Inflammatory macrophage (primary cell): ENCODE results near the gene FHIT.

ENCODE experiments used
- DNase-seq, 2 donors: peaks; one replicate each; pipeline ENCODE4 v3.0.0-alpha.2; 2020 to 2022

FHIT gene

DNA sequence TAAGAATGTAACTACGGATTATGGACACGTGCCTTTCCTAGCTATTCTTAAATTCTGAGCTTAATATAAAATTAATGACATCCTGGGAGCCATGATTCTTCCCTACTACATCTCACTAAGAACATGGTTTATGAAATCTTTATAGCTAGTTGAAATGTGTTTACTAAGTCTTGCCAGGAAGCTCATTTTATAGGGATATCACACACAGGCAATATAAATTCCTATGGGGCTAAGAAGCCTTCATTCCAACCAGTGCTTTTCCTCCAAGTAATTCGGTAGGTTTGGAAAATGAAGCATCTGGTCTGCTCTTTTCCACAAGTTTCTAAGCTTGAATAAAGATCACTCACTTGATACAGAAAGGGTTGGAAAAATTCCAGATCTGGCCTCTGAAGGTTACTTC is 802.6 kb downstream of the FHIT start:
- DNase-seq = no peak

DNA sequence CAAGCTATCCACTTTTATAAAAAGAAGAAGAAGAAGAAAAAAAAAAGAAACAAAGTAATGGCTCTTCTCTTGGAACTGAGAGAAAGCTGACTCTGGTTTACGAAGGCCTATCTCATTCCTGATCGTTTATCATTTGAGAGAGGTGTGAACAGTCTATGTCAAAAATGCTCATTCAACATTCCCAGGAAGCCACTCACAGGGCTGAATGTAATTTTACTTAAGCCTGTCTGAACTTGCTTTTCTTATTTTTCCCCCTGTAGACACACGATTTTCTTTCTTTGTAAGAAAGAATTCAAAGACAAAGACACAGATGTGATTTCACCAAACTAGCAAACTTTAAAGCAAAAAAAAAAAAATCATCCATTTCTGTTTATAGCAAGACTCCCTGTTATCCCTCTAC is 805.8 kb downstream of the FHIT start:
- no peak for DNase-seq

DNA sequence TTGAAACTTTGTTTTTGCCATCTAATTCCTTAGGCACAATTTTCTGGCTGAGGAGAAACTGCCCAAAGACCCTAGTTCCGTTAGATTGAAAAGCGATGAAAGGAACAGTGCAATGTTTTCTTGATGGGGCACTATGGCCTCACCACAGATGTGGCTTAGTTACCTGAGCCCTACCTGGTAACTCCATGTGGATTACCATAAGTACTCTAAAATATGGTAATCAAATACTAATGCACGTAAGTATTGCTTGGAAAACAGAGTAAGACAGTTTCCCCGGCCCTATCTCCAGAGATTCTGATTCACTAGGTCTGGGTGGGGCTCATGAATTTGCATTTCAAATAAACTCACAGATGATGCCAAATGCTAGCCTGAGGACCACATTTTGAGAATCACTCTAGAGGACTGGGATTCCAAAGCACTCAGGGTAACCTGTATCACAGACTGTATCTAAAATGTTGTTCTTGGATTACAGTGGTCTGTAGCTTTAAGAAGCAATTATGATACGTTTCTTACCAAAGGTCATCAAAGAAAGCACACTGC is 806.3 kb downstream of the FHIT start:
- DNase-seq = no peak

DNA sequence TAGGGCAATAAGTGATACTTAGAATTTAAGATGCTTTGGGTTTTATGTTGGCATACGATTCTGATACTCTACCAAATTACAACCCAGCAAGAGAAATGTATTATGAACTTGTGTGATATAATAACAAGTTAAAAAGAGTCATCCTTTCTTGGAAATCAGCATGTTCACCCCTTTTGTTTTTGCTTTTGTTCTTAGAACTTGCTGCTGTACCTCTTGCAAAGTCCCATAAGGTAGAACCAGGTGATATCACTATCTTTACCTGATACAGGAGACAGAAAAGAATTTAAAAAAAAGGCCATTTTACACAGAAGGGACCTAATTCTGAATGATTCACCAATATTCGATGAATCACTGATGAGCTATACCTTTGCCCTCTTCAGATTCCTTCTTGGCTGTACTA is 810.4 kb downstream of the FHIT start:
- DNase-seq = no peak

DNA sequence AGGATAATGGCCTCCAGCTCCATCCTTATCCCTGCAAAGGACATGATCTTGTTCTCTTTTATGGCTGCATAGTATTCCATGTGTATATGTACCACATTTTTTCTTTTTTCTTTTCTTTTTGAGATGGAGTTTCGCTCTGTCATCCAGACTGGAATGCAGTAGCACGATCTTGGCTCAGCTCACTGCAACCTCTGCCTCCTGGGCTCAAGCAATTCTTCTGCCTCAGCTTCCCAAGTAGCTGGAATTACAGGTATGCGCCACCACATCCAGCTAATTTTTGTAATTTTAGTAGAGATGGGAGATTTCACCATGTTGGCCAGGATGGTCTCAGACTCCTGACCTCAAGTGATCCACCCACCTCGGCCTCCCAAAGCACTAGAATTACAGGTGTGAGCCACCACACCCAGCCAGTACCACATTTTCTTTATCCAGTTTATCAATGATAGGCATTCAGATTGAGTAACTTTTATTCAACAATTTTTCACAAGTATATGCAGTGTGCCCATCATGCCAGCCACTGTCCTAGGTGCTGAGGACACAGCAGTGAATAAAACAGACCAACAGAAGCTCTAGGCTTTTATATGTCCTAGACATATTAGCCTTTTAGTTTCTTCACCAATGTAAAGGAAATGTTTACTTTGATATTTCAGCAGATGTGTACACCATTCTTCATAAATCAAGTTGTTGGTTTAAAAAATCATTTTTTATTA is 815.2 kb downstream of the FHIT start:
- DNase-seq = no peak

DNA sequence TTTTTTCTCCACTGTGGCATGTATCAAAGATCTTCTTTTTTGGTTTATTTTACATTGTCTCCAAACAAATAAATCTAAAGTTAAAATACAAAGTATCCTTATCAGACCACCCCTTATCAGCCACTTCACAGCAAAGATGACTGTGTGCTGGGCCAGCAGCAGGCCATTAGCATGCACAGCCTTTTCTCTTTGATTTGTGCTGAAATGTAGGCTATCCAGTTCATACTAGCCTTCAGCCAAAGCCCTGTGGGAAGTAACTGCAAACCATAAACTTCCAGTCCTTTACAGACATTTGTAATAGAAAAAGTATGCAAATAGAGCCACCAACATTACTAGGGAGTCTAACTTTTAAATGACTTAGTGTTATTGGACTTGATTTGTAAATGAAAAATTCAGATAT is 816.3 kb downstream of the FHIT start:
- DNase-seq = no peak

DNA sequence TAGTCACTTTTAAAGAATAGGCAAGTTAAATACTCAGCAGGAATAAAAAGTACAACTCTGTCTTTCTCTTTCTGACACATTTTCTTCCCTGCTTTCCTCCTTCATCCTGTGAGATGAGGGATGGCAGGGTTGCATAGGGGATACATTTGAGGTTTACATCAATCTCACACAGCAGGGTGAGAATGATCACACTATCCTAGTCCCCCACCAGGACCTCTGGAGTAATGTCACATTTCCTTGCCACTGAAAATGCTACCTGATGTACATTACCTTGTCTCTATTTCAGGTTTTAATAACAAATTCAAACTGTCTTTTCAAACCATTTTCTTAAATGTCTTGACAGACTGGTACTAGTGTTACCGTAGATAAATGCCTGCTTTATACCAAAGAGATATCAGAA is 816.9 kb downstream of the FHIT start:
- DNase-seq = no peak

DNA sequence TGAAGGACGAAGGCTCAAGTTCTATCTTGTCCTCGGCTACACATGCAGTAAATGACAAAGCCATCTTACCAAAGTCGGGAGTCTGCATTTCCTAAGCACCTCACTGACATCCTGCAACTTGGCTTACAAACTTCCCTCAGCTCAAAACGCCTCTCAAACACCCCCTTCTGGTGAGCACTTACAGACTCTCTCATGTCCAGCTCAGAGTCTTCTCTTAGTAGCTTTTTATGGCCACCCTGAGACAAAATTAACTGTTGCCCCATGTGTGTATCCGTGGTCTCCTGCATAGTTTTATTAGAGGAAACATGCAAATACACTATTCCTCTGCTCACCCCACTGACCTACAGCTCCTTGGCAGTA is 819.7 kb downstream of the FHIT start:
- DNase-seq = peak in 1 of 2 donors; percentile 4

DNA sequence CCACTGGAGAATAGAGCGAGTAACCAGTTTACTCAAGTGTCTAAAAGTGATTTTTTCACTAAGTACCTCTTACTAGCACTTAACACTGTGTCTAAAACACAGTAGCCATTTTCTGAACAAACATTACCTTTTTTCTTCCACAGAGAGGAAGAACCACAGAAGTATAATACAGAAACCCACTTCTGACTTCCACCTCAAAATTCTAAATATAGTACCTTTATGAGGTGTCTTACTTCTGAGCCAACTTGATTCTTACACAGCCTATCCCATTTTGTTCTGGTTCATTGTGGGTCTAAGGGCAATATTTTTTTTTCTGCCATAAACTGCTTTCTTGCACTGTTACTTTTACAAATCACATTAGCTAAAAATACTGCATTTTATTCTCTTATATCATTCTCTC is 821.0 kb downstream of the FHIT start:
- DNase-seq = no peak

DNA sequence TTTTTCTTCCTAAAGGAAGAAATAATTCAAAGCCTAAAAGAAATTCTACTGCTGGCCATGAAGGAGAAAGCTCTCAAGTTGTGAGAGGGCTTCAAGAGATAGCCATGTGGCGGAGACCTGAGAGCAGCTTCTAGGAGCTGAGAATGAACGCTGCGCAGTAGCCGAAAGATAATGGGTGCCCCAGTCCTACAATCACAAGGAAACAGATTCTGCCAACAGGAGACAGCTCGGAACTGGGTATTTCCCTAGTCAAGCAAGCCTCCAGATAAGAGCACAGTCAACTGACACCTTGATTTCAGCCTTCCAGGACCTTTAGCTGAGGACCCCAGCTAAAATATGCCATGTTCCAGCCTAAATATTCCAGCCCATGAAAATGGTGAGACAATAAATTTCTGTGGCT is 824.1 kb downstream of the FHIT start:
- DNase-seq = no peak

DNA sequence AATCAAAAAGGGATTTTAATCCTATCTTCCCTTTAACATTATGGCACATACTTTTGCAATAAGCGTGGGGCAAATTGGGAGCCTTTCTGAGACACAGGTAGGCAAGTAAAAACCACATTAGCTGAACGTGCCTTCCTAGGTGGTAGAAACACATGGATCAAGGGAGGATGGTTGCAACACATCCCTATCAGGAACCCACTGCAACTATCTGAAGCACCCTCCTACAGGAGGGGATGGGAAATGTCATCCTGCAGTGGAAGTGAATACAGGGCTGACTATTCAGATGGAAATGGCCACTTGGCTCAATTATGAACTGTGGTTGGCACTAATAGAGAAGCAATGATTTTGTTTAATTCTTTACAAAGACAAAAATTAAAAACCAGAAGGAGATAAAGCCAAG is 826.3 kb downstream of the FHIT start:
- DNase-seq = no peak

DNA sequence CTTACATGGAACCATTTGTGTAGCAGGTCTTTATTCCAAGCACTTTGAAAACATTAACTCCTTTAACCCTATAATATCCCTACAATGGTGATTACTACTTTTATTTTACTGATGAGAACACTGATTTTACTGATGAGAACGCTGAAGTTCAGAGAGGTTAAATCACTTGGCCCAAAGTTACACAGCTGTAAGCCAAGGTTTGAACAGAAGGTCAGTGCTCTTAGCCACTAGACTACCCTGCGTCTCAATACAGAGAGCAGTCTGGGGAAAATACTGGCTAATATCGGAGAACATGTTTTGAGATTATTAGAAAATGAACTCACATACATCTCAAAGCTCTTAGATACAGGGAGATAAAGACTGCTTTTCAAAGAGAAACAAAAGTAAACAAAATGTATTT is 827.2 kb downstream of the FHIT start:
- DNase-seq = no peak

DNA sequence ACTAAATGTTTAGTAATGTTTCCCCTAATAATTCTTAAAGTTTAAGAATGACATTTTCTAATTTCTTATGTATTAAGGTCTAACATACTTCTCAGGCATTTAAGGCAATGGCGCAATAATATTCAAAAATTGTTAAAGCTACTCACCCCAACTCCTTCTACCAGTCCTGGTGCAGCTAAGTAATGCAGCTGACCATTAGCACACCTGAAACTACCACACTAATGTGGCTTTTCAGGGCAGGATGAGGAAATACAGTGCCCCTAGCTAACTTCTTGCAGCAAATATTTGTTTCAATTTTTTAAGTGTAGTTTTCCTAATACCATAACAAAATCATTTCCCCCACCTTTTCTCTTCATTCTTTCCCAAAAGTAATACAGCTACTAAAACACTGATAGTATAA is 827.7 kb downstream of the FHIT start:
- no peak for DNase-seq

DNA sequence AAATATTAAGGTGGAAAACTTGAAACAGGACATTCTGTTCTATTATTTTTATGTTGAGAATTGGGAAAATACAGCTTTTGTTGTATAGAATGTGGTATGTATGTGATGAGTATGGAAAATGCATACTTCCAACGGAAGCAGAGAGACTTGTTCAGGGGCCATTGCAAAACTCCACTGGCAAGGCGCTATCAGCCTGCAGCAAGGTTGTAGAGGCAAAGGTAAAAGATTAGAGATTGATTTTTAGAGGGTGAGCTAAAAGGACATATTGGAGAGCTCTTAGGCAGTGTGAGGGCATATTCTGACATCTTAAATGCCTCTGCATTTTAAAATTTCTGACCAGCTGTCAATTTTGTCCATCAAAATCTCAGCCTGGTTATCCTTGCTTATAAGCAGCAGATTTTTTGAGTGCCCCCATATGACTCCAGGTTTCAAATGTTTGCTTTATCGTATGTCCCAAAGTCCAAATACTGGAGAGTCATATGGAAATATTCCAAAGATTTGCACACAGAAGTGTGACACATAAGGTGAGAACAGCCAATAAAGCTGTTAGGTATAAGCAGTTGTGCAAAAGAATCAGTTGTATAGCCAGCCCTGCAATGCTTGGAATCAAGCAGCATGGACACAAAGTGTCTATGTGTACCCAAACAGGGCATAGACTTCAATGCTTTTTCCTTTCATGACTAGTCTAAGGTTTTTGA is 829.4 kb downstream of the FHIT start:
- DNase-seq = no peak

DNA sequence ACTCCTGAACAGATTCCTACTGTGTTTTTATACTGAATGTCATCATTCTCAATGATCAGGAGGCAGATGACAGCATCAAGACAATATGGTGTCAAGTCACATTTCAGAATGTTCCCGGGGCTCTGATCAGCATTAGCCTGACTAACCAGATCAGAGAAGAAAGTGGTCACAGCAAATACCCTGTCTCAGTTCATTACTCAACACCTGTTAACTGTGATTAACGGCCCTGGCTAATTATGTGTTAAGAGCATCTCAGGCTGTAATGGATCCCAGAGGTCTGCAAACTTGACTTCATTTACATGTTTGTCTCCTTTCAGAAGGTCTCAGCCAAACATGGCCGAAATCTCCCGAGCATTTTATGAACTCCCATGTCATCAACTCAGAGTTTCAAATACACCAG is 833.7 kb downstream of the FHIT start:
- no peak for DNase-seq

DNA sequence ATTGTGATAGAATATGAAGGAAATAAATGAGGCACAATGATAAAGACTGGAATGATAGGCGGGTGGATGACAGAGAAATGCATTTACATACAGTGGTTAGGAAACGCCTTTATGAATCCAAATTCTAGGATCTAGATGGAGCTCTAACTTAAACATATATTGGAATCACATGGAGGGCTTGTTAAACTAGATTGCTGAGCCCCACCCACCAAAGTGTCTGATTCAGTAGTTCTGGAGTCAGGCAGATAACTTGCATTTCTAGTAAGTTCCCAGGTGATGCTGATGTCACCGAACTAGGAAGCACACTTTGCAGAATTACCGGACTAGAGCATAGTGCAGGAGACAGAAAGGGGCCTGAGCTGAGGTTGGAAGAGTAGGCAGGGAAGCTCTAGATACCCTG is 837.2 kb downstream of the FHIT start:
- DNase-seq = no peak

DNA sequence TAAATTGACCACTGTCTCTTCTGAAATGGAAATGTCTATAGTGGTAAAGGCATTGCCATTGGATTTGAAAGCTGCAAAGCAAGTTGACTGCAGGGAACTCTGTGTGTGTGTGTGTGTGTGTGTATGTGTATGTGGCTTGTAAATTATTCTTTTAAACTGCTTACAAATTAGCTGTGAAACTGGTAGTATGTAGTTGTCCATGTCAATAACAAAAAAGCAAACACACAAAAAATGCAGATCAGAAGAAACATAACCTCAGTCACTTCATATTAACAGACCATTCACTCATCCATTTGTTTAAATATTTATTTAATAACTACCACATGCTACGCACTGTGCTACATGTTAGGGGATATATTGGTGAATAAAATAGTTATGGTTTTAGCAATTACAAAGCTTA is 837.7 kb downstream of the FHIT start:
- no peak for DNase-seq

DNA sequence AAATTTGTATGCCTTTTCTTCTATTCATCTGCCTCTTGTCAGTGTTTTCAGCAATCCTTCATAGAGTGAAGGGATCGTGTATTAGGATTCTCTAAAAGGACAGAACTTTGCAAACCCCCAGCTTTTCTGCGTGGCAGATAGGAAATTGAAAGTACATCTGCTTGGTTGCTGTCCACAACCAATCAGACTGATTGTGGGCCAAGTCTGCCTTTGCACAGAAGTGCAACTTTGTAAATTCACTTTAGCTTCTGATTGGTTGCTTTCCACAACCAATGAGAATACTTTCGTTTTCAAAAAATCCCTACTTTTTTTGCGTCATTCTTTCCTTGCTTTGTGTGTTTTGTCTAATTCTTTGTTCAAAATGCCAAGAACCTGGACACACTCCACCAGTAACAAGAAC is 847.4 kb downstream of the FHIT start:
- DNase-seq = no peak

DNA sequence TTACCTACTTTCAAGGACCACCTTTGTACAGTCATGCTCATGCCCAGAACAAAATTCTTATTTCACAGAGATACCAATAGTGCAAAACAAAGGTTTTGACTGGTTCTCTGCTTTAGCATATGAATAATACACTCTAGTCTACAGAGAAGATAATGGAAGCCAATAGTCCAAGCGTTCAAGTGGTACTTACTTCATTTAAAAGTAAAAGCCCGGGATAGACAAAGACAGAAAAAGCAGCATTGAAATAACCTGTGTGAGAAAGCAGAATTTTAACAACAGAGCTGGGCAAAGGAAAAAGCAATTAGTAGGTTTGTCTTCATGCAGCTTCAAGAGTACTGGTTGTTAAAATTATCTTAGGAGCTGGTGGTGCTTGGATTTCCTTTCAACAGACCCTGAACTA is 848.3 kb downstream of the FHIT start:
- no peak for DNase-seq

DNA sequence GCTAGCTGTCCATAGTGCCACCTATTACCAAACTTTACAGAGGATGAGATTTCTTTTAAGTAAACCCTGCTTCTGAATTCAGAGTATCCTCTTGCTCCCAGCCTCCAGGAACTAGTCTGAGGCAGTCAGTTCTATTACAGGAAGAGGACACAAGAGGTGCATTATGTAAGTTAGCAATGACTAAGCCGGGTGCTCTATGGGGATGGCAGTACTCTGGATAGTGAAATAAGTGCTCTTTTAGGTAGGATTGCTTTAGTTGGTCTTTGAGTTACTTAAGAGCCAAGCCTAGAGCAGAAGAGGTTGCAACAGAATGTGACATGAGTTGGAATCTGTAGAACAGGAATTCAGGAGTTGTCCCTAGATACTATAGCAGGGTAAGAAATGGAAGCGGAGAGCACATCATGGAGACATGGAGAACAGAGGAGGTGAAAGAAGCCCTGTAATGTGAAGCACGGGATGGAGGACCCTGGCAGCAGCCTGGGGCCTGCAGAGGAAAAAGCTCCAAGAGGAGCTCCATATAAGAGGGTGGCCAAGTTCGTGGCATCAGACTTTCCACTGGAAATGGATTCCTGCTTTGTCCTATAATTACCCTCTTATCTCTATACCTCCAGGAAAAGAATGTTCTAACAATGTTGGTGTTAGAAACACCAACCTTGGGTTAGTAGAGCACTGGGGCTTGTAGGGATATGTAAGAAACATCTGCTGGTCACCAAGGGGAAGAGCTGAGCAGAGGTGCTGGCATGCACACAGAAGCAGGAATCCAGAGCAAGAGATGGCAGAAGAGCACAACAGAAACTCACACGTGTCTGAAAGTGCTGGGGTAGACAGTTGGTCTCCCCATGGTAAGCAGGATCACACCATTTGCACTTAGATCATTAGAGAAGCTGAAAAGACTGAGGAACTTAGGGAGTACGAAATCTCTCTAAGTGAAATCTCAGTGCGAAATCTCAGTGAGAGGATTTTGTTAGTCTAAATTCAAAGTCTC is 851.1 kb downstream of the FHIT start:
- DNase-seq = peak; percentile 36 to 50

DNA sequence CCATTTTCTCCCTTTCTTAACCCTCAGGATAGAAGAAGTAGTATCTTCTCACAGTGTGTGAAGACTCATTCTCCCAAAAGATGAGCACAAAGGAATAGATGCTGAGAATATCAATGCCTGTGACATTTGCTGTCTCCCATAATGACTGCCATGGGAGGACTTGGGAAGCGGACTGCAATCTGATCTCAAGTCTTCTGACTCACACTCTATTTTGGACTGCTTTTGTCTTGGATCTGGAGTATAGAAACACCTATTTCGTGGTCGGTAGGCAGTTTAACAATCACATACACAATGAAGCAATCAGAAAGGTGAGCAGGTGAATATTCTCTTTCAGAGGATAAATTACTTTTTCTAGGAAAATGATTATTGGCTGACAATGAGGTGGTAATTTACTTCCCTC is 852.0 kb downstream of the FHIT start:
- no peak for DNase-seq

DNA sequence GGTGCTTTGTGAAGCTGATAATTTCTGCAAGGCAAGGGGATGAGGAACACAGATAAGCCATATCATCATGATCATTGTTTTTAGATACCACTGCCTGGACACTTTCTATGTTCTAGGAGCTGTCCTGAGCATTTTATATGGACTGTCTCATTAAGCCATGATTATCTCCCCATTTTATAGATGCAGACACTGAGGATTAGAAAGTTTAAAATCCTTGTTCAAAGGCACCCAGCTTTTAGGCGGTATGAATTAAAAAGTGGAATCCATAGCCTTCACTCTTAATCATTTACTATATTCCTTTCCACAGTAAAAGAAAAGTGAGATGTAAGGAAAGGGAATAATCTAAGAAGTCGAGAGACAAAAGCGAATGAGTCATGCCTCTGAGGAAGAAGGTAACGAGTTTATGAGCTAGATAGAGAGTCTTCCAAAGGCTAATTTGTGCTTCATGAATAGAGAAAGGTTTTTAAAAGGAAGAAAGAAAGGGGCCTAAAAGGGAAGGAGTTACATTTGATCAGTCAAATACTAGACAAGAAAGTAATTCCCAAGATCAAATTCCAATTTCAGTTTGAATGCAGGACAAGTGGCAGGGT is 856.0 kb downstream of the FHIT start:
- DNase-seq = no peak

DNA sequence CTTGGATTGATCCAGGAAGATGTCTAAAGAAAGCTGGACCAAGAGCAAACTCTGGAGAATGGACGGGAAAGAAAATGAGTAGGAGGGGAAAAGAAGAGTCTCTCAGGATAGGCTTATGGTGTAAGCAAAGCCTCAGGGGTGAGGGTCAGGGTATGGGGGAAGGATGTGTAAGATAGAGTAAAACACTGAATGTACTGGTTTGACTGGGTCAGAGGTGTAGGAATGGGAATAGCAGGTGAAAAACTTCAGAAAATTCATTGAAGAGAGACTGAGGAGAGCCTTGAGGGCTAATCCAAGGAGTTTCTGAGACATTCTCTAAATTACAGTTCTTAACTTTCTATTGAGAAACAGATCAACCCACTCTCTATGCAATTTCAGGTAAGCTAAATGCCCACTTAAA is 857.3 kb downstream of the FHIT start:
- no peak for DNase-seq
